Uterus (tissue), 4 donors: ENCODE measurements around the gene CBLB. TPM values are rescaled to one million over a fixed set of nuclear protein-coding genes. Genes with fewer than 3 reads are reported as not detected.

Experiments
- DNase-seq, 2 donors: peaks; one replicate each; pipeline ENCODE4 v3.0.0-alpha.2; 2019 to 2020
- H3K27ac ChIP-seq, 2 donors: fragments of 200-600 bp; sonication (generic); 1 replicate in 1 of 2; 2 replicates in 1 of 2; pipeline ENCODE4 v1.5.1; 2016 to 2018
- H3K27me3 ChIP-seq, 2 donors: fragments of 200-600 bp; sonication (generic); one replicate each; pipeline ENCODE4 v1.5.1; 2018 to 2019; ENCODE audit warnings: control low read depth in 1 of 2
- H3K36me3 ChIP-seq, 2 donors: fragments of 200-600 bp; sonication (generic); one replicate each; pipeline ENCODE4 v1.5.1; 2019; ENCODE audit warnings: control low read depth in 1 of 2
- H3K4me1 ChIP-seq, 2 donors: fragments of 200-600 bp; sonication (generic); one replicate each; pipeline ENCODE4 v1.5.1; 2018 to 2019; ENCODE audit warnings: control low read depth in 1 of 2
- H3K4me3 ChIP-seq, 2 donors: fragments of 200-600 bp; sonication (generic); 1 replicate in 1 of 2; 2 replicates in 1 of 2; pipeline ENCODE4 v1.5.1; 2018 to 2019; ENCODE audit warnings: mild to moderate bottlenecking in 1 of 2
- H3K9me3 ChIP-seq, 2 donors: fragments of 200-600 bp; sonication (generic); one replicate each; pipeline ENCODE4 v1.5.1; 2019; ENCODE audit warnings: control low read depth in 1 of 2
- POLR2A ChIP-seq, 2 donors: fragments of 450-650 bp; IDR thresholded peaks; one replicate each; pipeline ENCODE4 v1.6.1; 2016; ENCODE audit warnings: antibody characterized with exemption in 2 of 2, mild to moderate bottlenecking in 1 of 2, moderate library complexity in 1 of 2
- intact Hi-C: fragments of 100-400 bp; cut with DNase I; formaldehyde crosslinking; loops from one replicate; pipeline ENCODE4 v1.15.1; 2023; ENCODE audit warnings: low total_unique reads
- total RNA-seq, 4 donors: library from RNA; depleted of rRNA in 3 of 4; stranded (reverse); fragments of >200 nt in 3 of 4; gene quantifications; one replicate each; pipeline versions ENCODE4 v1.1.0 to v1.2.4, GENCODE V29; 2014 to 2023
- TF ChIP-seq, protein P1 (sequence below), 4 experiments: fragments of 200-600 bp in 2 of 4; fragments of 450-650 bp in 2 of 4; sonication (generic) in 2 of 4; IDR thresholded peaks; one replicate each; pipeline ENCODE4 v1.5.1; 2016 to 2019; ENCODE audit warnings: antibody characterized with exemption in 4 of 4, mild to moderate bottlenecking in 2 of 4, moderate library complexity in 1 of 4
- donor health status: DM: yes; HTN: yes; CAD: no.

Gene CBLB
- total RNA-seq, 4 donors from 2014 or later, result 26.1 to 86.2 (median 44.5) TPM

GRCh38 chr3:105876780-105877327 is 8.0 kb upstream of the CBLB start:
- no peaks in the 10 kb centered on the region for H3K4me1 ChIP-seq
- no peak for TF ChIP-seq POLR2A (IDR thresholded peaks at IDR 0.05)
- TF ChIP-seq, protein P1, sequence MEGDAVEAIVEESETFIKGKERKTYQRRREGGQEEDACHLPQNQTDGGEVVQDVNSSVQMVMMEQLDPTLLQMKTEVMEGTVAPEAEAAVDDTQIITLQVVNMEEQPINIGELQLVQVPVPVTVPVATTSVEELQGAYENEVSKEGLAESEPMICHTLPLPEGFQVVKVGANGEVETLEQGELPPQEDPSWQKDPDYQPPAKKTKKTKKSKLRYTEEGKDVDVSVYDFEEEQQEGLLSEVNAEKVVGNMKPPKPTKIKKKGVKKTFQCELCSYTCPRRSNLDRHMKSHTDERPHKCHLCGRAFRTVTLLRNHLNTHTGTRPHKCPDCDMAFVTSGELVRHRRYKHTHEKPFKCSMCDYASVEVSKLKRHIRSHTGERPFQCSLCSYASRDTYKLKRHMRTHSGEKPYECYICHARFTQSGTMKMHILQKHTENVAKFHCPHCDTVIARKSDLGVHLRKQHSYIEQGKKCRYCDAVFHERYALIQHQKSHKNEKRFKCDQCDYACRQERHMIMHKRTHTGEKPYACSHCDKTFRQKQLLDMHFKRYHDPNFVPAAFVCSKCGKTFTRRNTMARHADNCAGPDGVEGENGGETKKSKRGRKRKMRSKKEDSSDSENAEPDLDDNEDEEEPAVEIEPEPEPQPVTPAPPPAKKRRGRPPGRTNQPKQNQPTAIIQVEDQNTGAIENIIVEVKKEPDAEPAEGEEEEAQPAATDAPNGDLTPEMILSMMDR (IDR thresholded peaks at IDR 0.05), result no peak

GRCh38 chr3:105869861-105870755 is 1.3 kb upstream of the CBLB start:
- H3K4me1 ChIP-seq, result no peaks in the 10 kb centered on the region
- DNase-seq, result no peak
- intact Hi-C loops, result no loop called here

More at GRCh38 chr3:105876780-105877327, 8.0 kb upstream of the CBLB start:
- Histone ChIP-seq H3K36me3 (no peaks in the 10 kb centered on the region), H3K9me3 (no peaks in the 10 kb centered on the region), H3K27me3 (no peaks in the 10 kb centered on the region), H3K4me3 (no peak overlapping the region), H3K27ac (no peak overlapping the region)
- DNase-seq, result no peak
- intact Hi-C loops, result no loop called here

GRCh38 chr3:105869531-105869833 is 670 bp upstream of the CBLB start:
- intact Hi-C loops, result no loop called here
- DNase-seq, result no peak
- Histone ChIP-seq H3K9me3 (no peaks in the 10 kb centered on the region), H3K27ac (peak overlapping the region; percentile 96 to 98), H3K4me1 (peaks cover 0 to 4% of the 10 kb centered on the region in 2 donors), H3K4me3 (peak overlapping the region; percentile 82 to 89), H3K27me3 (no peaks in the 10 kb centered on the region), H3K36me3 (no peaks in the 10 kb centered on the region)
- TF ChIP-seq, protein P1 (IDR thresholded peaks at IDR 0.05), result no peak
- peak in 1 of 2 donors; percentile 28 for TF ChIP-seq POLR2A (IDR thresholded peaks at IDR 0.05)

More at GRCh38 chr3:105869861-105870755, 1.3 kb upstream of the CBLB start:
- H3K36me3 ChIP-seq, result no peaks in the 10 kb centered on the region
- peak overlapping the region; percentile 96 to 98 for H3K27ac ChIP-seq
- H3K27me3 ChIP-seq, result no peaks in the 10 kb centered on the region
- TF ChIP-seq, protein P1 (IDR thresholded peaks at IDR 0.05), result no peak
- no peak for TF ChIP-seq POLR2A (IDR thresholded peaks at IDR 0.05)
- no peaks in the 10 kb centered on the region for H3K9me3 ChIP-seq
- peak overlapping the region; percentile 82 to 89 for H3K4me3 ChIP-seq

DNA sequence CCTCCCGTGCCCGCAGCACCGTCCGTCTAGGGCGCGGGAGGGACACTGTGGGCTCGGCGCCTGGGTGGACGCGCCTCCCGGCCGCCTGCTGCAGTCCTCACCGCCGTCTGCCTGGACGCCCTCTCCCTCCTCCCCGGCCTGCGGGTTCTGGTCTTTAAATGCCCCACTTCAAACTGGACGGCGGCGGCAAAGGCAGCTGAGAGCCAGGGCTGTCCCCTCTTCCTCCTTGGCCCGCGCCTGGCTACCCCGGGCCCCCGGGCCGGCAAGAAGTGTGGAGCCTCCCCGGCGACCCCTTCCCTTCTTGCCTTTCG is 426 bp downstream of the CBLB start:
- Histone ChIP-seq H3K4me3 (peak overlapping the region; percentile 82 to 89), H3K36me3 (no peaks in the 10 kb centered on the region), H3K27me3 (no peaks in the 10 kb centered on the region), H3K9me3 (no peaks in the 10 kb centered on the region), H3K4me1 (peaks cover 0 to 15% of the 10 kb centered on the region in 2 donors), H3K27ac (peak overlapping the region; percentile 96 to 98)
- intact Hi-C loops, result no loop called here
- peak; percentile 53 to 58 for DNase-seq
- no peak for TF ChIP-seq POLR2A (IDR thresholded peaks at IDR 0.05)
- TF ChIP-seq, protein P1 (IDR thresholded peaks at IDR 0.05), result no peak

- intact Hi-C loops, result no loop called here
- peaks cover 0 to 15% of the 10 kb centered on the region in 2 donors for H3K4me1 ChIP-seq
- H3K9me3 ChIP-seq, result no peaks in the 10 kb centered on the region
- no peak for TF ChIP-seq POLR2A (IDR thresholded peaks at IDR 0.05)
- TF ChIP-seq, protein P1 (IDR thresholded peaks at IDR 0.05), result no peak
- H3K4me3 ChIP-seq, result peak overlapping the region; percentile 82 to 89
- H3K36me3 ChIP-seq, result no peaks in the 10 kb centered on the region
- no peak for DNase-seq
- peak overlapping the region; percentile 96 to 98 for H3K27ac ChIP-seq
- H3K27me3 ChIP-seq, result no peaks in the 10 kb centered on the region
Measured at GRCh38 chr3:105867712-105868430, 941 bp downstream of the CBLB start.
